Upper lobe of right lung (tissue), 1 donor: ENCODE data around the gene MACO1. TPM values are rescaled to one million over a fixed set of nuclear protein-coding genes. Genes with fewer than 3 reads are reported as not detected.
"Not testable (repeated sequence)": the region's sequence is repeated elsewhere in the genome, so short reads cannot be mapped to it uniquely, and the experiment has no call there.

Experiments
- ATAC-seq: fragments of 200-7000 bp; cut with Tn5 transposase; one replicate; pipeline ENCODE4 v1.9.1; 2020; ENCODE audit warnings: mild to moderate bottlenecking, moderate library complexity
- DNase-seq: peaks from one replicate; pipeline ENCODE4 v3.0.0-alpha.2; 2020
- H3K27ac ChIP-seq: fragments of 200-600 bp; one replicate; pipeline ENCODE4 v1.8.0; 2022
- H3K27me3 ChIP-seq: fragments of 200-600 bp; one replicate; pipeline ENCODE4 v1.8.0; 2022; ENCODE audit warnings: mild to moderate bottlenecking
- H3K36me3 ChIP-seq: fragments of 200-600 bp; one replicate; pipeline ENCODE4 v1.8.0; 2022
- H3K4me1 ChIP-seq: fragments of 200-600 bp; one replicate; pipeline ENCODE4 v1.8.0; 2022
- H3K4me3 ChIP-seq: fragments of 200-600 bp; one replicate; pipeline ENCODE4 v1.8.0; 2022; ENCODE audit warnings: mild to moderate bottlenecking
- H3K9me3 ChIP-seq: fragments of 200-600 bp; one replicate; pipeline ENCODE4 v1.8.0; 2022
- CTCF ChIP-seq: fragments of 200-600 bp; IDR thresholded peaks from one replicate; pipeline ENCODE4 v1.8.0; 2022; ENCODE audit warnings: antibody characterized with exemption
- intact Hi-C: fragments of 100-400 bp; cut with DNase I; formaldehyde crosslinking; loops from one replicate; pipeline ENCODE4 v1.11.0; 2022
- total RNA-seq: library from RNA; stranded (reverse); fragmentation: NEBNext Ultra II Directional; extraction: Animal tissue kit (Norgen Biotek cat#: 25700); gene quantifications from one replicate; pipeline ENCODE4 v1.2.1, GENCODE V29; 2021
- donor health status: DM: no; HTN: yes; CAD: no; lungs with severe emphysema.

Gene MACO1
- total RNA-seq, 1 donor from 2014 or later = 20.2 TPM

GRCh38 chr1:25505656-25506385, 75.1 kb downstream of the MACO1 start:
- Histone ChIP-seq H3K9me3 (no peaks in the 10 kb centered on the region), H3K4me3 (no peak overlapping the region), H3K36me3 (no peaks in the 10 kb centered on the region), H3K27me3 (no peaks in the 10 kb centered on the region), H3K27ac (no peak overlapping the region), H3K4me1 (peaks cover 13% of the 10 kb centered on the region)
- DNase-seq (no peak), ATAC-seq (peak; percentile 62)
- no peak for TF ChIP-seq CTCF
- intact Hi-C loops = no loop called here

- H3K9me3 ChIP-seq, intact Hi-C loops, DNase-seq, ATAC-seq, H3K36me3 ChIP-seq, H3K27me3 ChIP-seq, H3K27ac ChIP-seq: not testable (repeated sequence)
- Histone ChIP-seq H3K4me1 (peaks cover 11% of the 10 kb centered on the region), H3K4me3 (peak overlapping the region; percentile 5)
These were observed 76.1 kb downstream of the MACO1 start for GRCh38 chr1:25506566-25507463.

- no peak overlapping the region for H3K4me3 ChIP-seq
- DNase-seq = peak; percentile 17
- no peaks in the 10 kb centered on the region for H3K4me1 ChIP-seq
- intact Hi-C loops = no loop called here
- TF ChIP-seq CTCF = no peak
- ATAC-seq = no peak
- no peaks in the 10 kb centered on the region for H3K9me3 ChIP-seq
- no peaks in the 10 kb centered on the region for H3K27me3 ChIP-seq
- H3K36me3 ChIP-seq = no peaks in the 10 kb centered on the region
- no peak overlapping the region for H3K27ac ChIP-seq
These were observed 83.0 kb downstream of the MACO1 start for GRCh38 chr1:25513666-25514065.

GRCh38 chr1:25515033-25515432, 84.3 kb downstream of the MACO1 start:
- intact Hi-C loops = no loop called here
- Histone ChIP-seq H3K4me1 (no peaks in the 10 kb centered on the region), H3K9me3 (no peaks in the 10 kb centered on the region), H3K4me3 (no peak overlapping the region), H3K27ac (no peak overlapping the region), H3K36me3 (no peaks in the 10 kb centered on the region), H3K27me3 (no peaks in the 10 kb centered on the region)
- no peak for TF ChIP-seq CTCF
- peak; percentile 38 for DNase-seq
- no peak for ATAC-seq

GRCh38 chr1:25516686-25517085, 86.0 kb downstream of the MACO1 start:
- no peaks in the 10 kb centered on the region for H3K36me3 ChIP-seq
- no peak for TF ChIP-seq CTCF
- ATAC-seq (no peak), DNase-seq (no peak)
- H3K4me3 ChIP-seq = no peak overlapping the region
- intact Hi-C loops = no loop called here
- no peaks in the 10 kb centered on the region for H3K27me3 ChIP-seq
- no peak overlapping the region for H3K27ac ChIP-seq
- H3K4me1 ChIP-seq = no peaks in the 10 kb centered on the region
- H3K9me3 ChIP-seq = no peaks in the 10 kb centered on the region
